Myocyte (in vitro differentiated cells): ENCODE data around the gene PCDHGA5. TPM values are rescaled to one million over a fixed set of nuclear protein-coding genes. Genes with fewer than 3 reads are reported as not detected.
"Not testable (repeated sequence)": the region's sequence is repeated elsewhere in the genome, so short reads cannot be mapped to it uniquely, and the experiment has no call there.

Experiments used
- DNase-seq: peaks from one replicate; pipeline ENCODE4 v3.0.0-alpha.2; 2012; ENCODE audit warnings: low read depth
- total RNA-seq: library from RNA; depleted of rRNA; stranded (reverse); fragments of >200 nt; gene quantifications from 2 replicates; pipeline ENCODE4 v1.2.3, GENCODE V29; 2014

The PCDHGA5 gene
- total RNA-seq, 1 donor from 2014 or later: 2.2 TPM

- peak; percentile 72 for DNase-seq
These were observed 13.9 kb upstream of the PCDHGA5 start, which contains the start of gene PCDHGB1 for GRCh38 chr5:141349917-141350619. TSS of gene PCDHGB1 (plus strand) at chr5:141350099. CDS start at chr5:141350261, 162 bp downstream.

DNA sequence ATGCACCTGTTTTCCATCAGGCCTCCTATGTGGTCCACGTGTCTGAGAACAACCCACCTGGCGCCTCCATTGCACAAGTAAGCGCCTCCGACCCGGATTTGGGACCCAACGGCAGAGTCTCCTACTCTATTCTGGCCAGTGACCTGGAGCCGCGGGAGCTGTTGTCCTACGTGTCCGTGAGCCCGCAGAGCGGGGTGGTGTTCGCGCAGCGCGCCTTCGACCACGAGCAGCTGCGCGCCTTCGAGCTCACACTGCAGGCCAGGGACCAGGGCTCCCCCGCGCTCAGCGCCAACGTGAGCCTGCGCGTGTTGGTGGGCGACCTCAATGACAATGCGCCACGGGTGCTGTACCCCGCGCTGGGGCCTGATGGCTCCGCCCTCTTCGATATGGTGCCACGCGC is 12.4 kb upstream of the PCDHGA5 start:
- no peak for DNase-seq

DNA sequence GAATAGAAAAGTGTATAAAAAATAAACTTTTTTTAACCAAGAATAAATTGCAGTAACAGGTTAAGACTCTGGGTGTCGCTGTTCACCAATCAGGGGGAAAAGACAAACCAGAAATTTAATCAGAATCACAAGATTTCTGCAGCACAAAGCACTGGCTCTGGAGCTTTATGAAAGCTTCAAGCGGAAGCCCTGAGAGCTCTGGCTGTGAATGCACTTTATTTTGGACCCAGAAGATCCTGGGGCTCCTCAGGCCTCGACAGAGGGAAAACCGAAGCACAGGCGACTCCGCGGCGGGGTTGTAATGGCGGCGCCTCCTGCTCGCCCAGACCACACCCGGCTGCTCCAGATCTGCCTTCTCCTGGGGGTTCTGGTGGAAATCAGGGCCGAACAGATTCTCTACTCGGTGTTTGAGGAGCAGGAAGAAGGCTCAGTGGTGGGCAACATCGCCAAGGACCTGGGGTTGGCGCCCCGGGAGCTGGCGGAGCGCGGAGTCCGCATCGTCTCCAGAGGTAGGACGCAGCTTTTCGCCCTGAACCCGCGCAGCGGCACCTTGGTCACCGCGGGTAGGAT is 9.0 kb upstream of the PCDHGA5 start, which contains the start of gene PCDHGA4:
Gene PCDHGA4 (plus strand): TSS at position 122 of the 570 bp plus-strand sequence. CDS start 87 bp downstream, at position 209.
- DNase-seq: no peak

DNA sequence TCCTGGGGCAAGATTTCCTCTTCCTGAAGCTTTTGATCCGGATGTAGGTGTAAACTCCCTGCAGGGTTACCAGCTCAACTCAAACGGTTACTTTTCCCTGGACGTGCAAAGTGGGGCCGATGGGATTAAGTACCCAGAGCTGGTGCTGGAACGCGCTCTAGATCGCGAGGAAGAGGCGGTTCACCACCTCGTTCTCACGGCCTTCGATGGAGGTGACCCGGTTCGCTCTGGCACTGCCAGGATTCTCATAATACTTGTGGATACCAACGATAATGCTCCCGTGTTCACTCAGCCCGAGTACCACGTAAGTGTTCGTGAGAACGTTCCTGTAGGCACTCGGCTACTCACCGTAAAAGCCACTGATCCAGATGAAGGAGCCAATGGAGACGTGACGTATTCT is 8.3 kb upstream of the PCDHGA5 start:
- DNase-seq: no peak

- no peak for DNase-seq
These were observed 7.8 kb upstream of the PCDHGA5 start for GRCh38 chr5:141356133-141356532.

DNA sequence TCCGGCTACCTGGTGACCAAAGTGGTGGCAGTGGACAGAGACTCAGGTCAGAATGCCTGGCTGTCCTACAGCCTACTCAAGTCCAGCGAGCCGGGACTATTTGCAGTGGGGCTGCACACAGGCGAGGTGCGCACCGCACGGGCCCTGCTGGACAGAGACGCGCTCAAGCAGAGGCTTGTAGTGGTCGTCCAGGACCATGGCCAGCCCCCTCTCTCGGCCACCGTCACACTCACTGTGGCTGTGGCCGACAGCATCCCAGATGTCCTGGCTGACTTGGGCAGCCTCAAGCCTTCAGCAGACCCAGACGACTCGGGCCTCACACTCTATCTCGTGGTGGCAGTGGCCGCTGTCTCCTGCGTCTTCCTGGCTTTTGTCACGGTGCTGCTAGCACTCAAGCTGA is 7.0 kb upstream of the PCDHGA5 start:
- DNase-seq: no peak

DNA sequence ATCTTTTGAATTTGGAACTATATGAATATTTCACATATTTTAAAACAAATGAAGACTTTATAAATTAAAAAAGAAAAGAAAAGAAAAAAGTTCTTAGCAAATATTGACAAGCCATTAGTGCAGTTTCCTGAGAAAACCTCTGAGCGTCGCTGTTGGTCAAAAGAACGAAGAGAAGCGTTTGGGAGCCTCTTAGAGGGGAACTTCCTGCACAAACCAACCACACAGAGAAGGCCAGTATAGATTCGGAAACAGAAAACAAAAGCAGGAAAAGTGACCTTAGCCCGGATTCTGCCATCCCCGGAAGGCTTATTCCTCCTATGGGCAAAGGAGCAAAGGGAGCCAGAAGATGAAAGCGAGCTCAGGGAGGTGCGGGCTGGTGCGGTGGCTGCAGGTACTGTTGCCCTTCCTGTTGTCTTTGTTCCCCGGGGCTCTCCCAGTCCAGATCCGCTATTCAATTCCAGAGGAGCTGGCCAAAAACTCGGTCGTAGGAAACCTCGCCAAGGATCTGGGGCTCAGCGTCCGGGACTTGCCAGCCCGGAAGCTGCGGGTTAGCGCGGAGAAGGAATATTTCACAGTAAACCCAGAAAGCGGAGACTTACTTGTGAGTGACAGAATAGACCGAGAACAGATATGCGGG is 4.1 kb upstream of the PCDHGA5 start, which contains the start of gene PCDHGB2:
Gene PCDHGB2 (plus strand): TSS at position 205 of the 637 bp plus-strand sequence. CDS start 142 bp downstream, at position 347.
- peak; percentile 72 for DNase-seq

DNA sequence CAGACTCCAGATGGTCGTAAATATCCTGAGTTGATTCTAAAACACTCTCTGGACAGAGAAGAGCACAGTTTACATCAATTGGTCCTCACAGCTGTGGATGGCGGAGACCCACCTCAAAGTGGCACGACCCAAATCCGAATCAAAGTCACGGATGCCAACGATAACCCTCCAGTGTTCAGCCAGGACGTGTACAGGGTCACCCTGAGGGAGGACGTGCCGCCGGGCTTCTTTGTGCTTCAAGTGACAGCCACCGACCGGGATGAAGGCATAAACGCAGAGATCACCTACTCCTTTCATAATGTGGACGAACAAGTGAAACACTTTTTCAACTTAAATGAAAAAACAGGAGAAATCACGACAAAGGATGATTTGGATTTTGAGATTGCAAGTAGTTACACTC is 3.3 kb upstream of the PCDHGA5 start:
- DNase-seq: no peak

- no peak for DNase-seq
These were observed 1.2 kb upstream of the PCDHGA5 start for GRCh38 chr5:141362719-141363118.

GRCh38 chr5:141366016-141366896 is 2.3 kb downstream of the PCDHGA5 start:
- DNase-seq: no peak

DNA sequence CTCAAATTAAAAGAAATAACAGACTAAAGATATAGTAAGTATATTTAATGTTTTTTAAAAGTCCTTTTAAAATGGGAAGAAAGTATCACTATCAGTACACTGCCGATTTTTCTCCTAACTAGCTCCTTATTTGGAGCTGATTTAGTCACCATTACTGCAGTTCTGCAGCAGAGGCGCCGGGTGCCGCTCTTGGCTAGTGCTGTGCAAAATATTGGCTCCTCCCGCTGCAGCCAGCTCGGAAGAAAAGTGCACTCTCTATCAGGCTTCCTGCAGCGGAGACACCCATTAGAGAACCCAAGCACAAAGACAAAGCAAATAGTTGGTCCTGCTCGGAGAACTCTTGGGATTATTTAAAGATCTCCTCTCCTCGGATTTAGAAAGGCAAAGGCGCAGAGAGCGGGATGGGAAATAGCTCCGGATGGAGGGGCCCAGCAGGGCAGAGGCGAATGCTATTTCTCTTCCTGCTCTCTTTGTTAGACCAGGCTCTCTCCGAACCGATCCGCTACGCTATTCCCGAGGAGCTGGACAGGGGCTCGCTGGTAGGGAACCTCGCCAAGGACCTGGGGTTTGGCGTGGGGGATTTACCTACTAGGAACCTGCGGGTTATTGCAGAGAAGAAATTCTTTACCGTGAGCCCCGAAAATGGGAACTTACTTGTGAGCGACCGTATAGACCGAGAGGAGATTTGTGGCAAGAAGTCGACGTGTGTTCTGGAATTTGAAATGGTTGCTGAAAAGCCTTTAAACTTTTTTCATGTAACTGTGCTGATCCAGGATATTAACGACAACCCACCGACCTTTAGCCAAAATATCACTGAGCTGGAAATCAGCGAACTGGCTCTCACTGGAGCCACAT is 6.3 kb downstream of the PCDHGA5 start, which contains the start of gene PCDHGB3:
Gene PCDHGB3 (plus strand): TSS at position 249 of the 855 bp plus-strand sequence. CDS start 153 bp downstream, at position 402.
- DNase-seq: no peak

DNA sequence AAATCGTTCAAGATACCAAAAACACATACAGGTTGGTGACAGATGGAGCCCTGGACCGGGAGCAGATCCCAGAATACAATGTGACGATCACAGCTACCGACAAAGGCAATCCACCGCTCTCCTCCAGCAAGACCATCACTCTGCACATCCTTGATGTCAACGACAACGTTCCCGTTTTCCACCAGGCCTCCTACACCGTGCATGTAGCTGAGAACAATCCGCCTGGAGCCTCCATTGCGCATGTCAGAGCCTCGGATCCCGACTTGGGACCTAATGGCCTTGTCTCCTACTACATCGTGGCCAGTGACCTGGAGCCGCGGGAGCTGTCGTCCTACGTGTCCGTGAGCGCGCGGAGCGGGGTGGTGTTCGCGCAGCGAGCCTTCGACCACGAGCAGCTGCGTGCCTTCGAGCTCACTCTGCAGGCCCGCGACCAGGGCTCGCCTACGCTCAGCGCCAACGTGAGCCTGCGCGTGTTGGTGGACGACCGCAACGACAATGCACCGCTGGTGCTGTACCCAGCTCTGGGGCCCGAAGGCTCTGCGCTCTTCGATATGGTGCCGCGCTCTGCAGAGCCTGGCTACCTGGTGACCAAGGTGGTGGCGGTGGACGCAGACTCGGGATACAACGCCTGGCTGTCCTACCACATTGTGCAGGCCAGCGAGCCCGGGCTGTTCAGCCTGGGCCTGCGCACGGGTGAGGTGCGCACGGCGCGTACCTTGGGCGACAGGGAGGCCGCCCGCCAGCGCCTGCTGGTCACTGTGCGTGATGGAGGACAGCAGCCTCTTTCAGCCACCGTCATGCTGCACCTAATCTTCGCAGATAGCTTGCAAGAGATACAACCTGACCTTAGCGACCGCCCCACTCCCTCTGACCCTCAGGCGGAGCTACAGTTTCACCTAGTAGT is 7.9 kb downstream of the PCDHGA5 start:
- no peak for DNase-seq

DNA sequence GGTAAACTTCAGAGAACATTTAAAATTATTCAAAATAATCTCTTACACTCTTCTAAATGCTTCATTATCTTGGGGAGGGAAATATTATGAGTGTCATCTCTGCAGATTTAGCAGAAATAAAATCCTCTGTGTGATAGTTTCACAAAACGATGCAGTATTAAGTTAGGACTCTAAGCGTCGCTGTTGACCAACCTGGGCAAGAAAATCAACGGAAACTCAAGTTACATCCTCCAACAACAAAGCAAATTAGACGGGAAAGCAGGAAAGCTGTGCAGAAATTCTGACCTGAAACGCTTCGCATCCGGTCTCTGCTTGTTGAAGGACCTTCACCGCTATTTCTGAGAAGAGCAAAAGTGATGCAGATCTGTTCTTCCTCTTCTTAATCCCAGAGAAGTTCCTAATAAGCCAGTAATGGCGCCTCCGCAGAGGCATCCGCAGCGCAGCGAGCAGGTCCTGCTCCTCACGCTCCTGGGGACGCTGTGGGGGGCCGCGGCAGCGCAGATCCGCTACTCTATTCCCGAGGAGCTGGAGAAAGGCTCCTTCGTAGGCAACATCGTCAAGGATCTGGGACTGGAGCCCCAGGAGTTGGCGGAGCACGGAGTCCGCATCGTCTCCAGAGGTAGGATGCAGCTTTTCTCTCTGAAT is 9.8 kb downstream of the PCDHGA5 start, which contains the start of gene PCDHGA6:
Gene PCDHGA6 (plus strand): TSS at position 219 of the 645 bp plus-strand sequence. CDS start 193 bp downstream, at position 412.
- no peak for DNase-seq

GRCh38 chr5:141374627-141375026 is 10.7 kb downstream of the PCDHGA5 start:
- no peak for DNase-seq

GRCh38 chr5:141375444-141376155 is 11.6 kb downstream of the PCDHGA5 start:
- not testable (repeated sequence) for DNase-seq

DNA sequence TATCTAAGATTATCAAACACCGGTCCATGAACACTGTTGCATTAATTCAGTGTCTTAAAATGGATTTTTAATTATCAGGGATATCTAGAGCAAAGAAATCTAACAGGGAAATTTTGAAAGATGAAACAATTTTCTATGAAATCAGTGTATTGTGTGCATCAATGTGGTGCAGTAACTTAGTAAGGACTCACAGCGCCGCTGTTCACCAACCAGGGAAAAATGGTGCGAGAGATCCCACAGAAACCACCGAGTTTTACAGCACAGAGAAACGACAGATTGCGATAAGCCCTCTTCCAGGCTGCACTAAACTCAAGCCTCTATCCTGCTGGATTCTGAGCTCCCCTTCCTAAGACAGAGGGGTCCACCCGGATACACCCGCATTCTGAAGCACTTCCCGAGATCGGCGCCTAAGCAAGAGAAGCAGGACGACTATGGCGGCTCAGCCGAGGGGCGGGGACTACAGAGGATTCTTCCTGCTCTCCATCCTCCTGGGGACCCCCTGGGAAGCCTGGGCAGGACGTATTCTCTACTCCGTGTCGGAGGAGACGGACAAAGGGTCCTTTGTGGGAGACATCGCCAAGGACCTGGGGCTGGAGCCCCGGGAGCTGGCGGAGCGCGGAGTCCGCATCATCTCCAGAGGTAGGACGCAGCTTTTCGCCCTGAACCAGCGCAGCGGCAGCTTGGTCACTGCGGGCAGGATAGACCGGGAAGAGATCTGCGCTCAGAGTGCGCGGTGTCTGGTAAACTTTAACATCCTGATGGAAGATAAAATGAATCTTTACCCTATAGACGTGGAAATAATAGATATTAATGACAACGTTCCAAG is 18.7 kb downstream of the PCDHGA5 start, which contains the start of gene PCDHGA7:
Gene PCDHGA7 (plus strand): TSS at position 274 of the 826 bp plus-strand sequence. CDS start 158 bp downstream, at position 432.
- no peak for DNase-seq

- DNase-seq: no peak
These were observed 19.4 kb downstream of the PCDHGA5 start for GRCh38 chr5:141383345-141383744.
